Measurements from ENCODE around the gene BMP5. TPM values are rescaled to one million over a fixed set of nuclear protein-coding genes. Genes with fewer than 3 reads are reported as not detected.

BMP5 gene
- total RNA-seq, 1 donor from 2014 or later, result not detected

DNA sequence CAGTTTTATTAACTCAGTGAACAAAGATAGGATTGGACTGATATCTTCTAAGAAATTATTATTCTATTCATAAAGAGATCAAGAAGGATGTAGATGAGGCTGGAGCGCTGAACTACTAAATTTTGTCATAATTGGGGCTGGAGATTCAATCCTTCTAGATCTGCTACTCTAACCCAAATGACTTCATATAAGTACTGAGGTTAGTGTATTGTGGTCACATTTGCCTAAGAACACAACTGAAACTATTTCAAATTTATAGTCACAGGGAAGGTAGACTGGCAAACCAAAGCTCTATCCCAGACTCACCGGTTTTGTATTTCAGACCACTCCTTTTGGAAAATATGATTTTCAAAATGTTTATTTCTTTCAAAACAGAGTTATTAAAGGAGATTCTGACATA is 96.7 kb downstream of the BMP5 start:
- TF ChIP-seq, protein P1, sequence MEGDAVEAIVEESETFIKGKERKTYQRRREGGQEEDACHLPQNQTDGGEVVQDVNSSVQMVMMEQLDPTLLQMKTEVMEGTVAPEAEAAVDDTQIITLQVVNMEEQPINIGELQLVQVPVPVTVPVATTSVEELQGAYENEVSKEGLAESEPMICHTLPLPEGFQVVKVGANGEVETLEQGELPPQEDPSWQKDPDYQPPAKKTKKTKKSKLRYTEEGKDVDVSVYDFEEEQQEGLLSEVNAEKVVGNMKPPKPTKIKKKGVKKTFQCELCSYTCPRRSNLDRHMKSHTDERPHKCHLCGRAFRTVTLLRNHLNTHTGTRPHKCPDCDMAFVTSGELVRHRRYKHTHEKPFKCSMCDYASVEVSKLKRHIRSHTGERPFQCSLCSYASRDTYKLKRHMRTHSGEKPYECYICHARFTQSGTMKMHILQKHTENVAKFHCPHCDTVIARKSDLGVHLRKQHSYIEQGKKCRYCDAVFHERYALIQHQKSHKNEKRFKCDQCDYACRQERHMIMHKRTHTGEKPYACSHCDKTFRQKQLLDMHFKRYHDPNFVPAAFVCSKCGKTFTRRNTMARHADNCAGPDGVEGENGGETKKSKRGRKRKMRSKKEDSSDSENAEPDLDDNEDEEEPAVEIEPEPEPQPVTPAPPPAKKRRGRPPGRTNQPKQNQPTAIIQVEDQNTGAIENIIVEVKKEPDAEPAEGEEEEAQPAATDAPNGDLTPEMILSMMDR (IDR thresholded peaks at IDR 0.05), result no peak
- H3K4me3 ChIP-seq, result no peak overlapping the region
- no peak overlapping the region for H3K27ac ChIP-seq
- no peaks in the 10 kb centered on the region for H3K36me3 ChIP-seq
- intact Hi-C loops (cut with DNase I), result no loop called here
- H3K9me3 ChIP-seq, result no peaks in the 10 kb centered on the region
- H3K4me1 ChIP-seq, result no peaks in the 10 kb centered on the region
- no peak for DNase-seq (ENCODE audit: low spot score in 2 of 2)
- H3K27me3 ChIP-seq, result no peaks in the 10 kb centered on the region

DNA sequence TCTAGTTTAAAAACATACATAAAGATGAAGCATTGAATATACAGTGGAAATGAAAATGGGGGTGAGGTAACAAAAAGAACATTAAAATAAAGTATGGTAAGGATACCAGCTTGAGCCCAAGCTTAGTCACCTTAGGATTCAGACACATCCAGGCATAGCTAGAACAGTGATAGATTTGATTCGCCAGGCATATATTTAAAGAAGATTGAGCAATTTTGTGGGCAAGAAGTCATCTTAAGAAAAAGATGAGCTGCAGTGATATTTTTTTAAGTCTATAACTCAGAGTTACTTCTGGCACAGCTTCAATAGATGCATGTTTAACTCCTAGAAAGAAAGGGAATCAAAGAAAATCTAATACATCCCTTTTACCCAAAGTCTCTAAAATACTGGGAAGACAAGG is 97.9 kb downstream of the BMP5 start:
- intact Hi-C loops (cut with DNase I), result no loop called here
- TF ChIP-seq, protein P1 (IDR thresholded peaks at IDR 0.05), result no peak

DNA sequence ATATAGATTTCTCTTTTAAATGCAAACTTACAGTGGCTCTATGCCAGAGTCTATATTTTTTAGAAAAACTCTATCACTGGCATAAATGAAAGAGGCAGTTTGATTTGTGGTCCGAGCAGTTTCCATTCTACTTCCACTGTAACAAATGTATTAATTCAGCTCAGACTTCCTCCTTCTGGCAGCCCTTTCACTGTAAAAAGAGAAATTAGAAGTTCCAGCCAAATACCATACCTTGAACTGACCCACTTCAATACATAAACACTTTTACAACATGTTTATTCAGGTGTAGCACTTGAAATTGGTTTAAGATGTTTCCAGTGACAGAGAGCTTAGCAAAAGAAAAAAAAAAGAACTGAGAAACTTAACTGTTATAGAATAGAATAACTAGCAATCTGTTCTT is 99.3 kb downstream of the BMP5 start:
- no peaks in the 10 kb centered on the region for H3K4me1 ChIP-seq

More for the DNA sequence above, 97.9 kb downstream of the BMP5 start:
- Histone ChIP-seq H3K4me1 (no peaks in the 10 kb centered on the region), H3K4me3 (no peak overlapping the region), H3K36me3 (no peaks in the 10 kb centered on the region), H3K27ac (no peak overlapping the region), H3K27me3 (no peaks in the 10 kb centered on the region), H3K9me3 (no peaks in the 10 kb centered on the region)
- no peak for DNase-seq (ENCODE audit: low spot score in 2 of 2)

DNA sequence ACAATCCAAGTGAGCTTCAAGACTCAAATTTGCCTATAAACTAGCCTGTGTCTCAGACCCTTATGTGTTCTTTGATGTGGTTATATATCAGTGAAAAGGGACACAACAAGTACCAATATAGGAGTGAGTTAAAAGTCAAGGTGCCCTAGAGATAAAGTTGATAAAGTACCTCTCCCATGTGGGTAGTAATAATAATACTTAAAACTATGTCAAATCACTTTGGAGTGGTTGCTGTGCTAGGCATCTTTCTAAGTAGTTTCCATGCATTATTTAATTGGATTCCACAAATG is 100.4 kb downstream of the BMP5 start:
- DNase-seq (ENCODE audit: low spot score in 2 of 2), result no peak
- no peak overlapping the region for H3K27ac ChIP-seq
- no peaks in the 10 kb centered on the region for H3K27me3 ChIP-seq
- no peaks in the 10 kb centered on the region for H3K9me3 ChIP-seq
- no peaks in the 10 kb centered on the region for H3K36me3 ChIP-seq
- TF ChIP-seq, protein P1 (IDR thresholded peaks at IDR 0.05), result no peak
- H3K4me3 ChIP-seq, result no peak overlapping the region
- intact Hi-C loops (cut with DNase I), result no loop called here
- no peaks in the 10 kb centered on the region for H3K4me1 ChIP-seq

More for the DNA sequence above, 99.3 kb downstream of the BMP5 start:
- no peaks in the 10 kb centered on the region for H3K9me3 ChIP-seq
- DNase-seq (ENCODE audit: low spot score in 2 of 2), result no peak
- H3K36me3 ChIP-seq, result no peaks in the 10 kb centered on the region
- H3K4me3 ChIP-seq, result no peak overlapping the region
- H3K27me3 ChIP-seq, result no peaks in the 10 kb centered on the region
- H3K27ac ChIP-seq, result no peak overlapping the region
- TF ChIP-seq, protein P1 (IDR thresholded peaks at IDR 0.05), result no peak
- intact Hi-C loops (cut with DNase I), result no loop called here

DNA sequence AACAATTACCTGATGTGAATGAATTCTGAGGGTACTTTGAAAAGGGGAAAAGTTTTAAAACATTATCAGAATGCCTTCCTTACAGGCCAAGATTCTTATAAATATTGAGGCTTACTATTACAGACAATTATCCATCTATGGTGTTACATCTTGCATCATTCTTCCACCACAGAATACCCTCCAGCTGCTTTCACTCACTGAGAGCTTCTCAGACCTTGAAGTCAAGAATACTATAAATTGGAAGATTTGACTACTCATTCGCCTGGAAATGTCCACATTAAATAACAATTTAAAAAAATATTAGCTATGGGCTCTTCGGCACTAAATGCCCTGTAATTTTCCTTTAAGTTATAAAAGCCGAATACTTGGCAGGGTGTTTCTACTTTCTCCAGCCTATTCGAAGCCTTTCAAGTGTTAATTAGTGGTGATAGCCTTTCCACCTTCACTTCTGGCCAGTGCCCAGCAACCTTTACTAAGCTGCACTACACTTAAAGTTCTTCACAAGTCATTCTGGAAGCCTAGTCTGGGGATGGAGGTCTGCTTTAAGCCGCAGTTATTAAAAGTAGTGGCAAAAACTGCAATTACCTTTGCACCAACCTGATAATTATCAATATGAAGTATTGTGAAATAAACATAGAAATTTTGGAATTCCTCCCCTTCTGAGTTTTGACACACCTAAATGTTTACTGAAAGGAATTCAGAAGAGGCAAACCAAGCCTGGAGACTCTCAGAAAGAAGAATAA is 100.9 kb downstream of the BMP5 start:
- Histone ChIP-seq H3K27ac (no peak overlapping the region), H3K4me1 (no peaks in the 10 kb centered on the region), H3K36me3 (no peaks in the 10 kb centered on the region), H3K9me3 (no peaks in the 10 kb centered on the region), H3K4me3 (no peak overlapping the region), H3K27me3 (no peaks in the 10 kb centered on the region)
- no peak for DNase-seq (ENCODE audit: low spot score in 2 of 2)
- TF ChIP-seq, protein P1 (IDR thresholded peaks at IDR 0.05), result no peak
- intact Hi-C loops (cut with DNase I), result no loop called here

Data from ascending aorta (tissue), 2 donors.